Measurements from ENCODE around the gene FCHO2. TPM values are rescaled to one million over a fixed set of nuclear protein-coding genes. Genes with fewer than 3 reads are reported as not detected.

Gene FCHO2
- total and polyA plus RNA-seq, 2 donors (not counting 3 experiments of a cell fraction or from before 2014, with no cell fraction given) = 12.0 to 25.2 TPM

- Histone ChIP-seq H3K9ac (replicated peaks; ENCODE audit: extremely low read depth, insufficient read depth, low read length) (peak within 1 kb of the TSS; percentile 38), H3K4me2 (ENCODE audit: insufficient read depth, low read length) (peak within 1 kb of the TSS; percentile 92), H4K20me1 (replicated peaks; ENCODE audit: control insufficient read depth, extremely low read depth, insufficient read depth, low read length) (no peaks in the 10 kb centered on the region), H3K79me2 (ENCODE audit: control insufficient read depth, insufficient read depth, low read length) (peaks cover 14% of the 10 kb centered on the region), H3K4me3 (replicated peaks in 1 of 3; ENCODE audit: insufficient read depth in 1 of 3, low read depth in 1 of 3, low read length in 3 of 3) (peak within 1 kb of the TSS; percentile 39 to 95 (median 86)), H3K9me3 (replicated peaks; ENCODE audit: control insufficient read depth, insufficient read depth, low read length) (no peaks in the 10 kb centered on the region), H3K4me1 (ENCODE audit: control insufficient read depth, extremely low read depth, insufficient read depth, low read length) (peaks cover 32% of the 10 kb centered on the region), H2AFZ (ENCODE audit: low read depth, low read length) (peak within 1 kb of the TSS; percentile 92), H3K27ac (ENCODE audit: insufficient read depth, low read depth, low read length) (no peak within 1 kb of the TSS), H3K36me3 (ENCODE audit: control insufficient read depth in 2 of 2, extremely low read depth in 1 of 2, insufficient read depth in 2 of 2, low read length in 2 of 2) (no peaks in the 10 kb centered on the region), H3K9me1 (replicated peaks; ENCODE audit: control insufficient read depth, extremely low read depth, insufficient read depth, low read length) (no peaks in the 10 kb centered on the region), H3K27me3 (ENCODE audit: control insufficient read depth in 2 of 2, insufficient read depth in 2 of 2, low read length in 2 of 2) (no peaks in the 10 kb centered on the region)
- TF ChIP-seq, protein P1, sequence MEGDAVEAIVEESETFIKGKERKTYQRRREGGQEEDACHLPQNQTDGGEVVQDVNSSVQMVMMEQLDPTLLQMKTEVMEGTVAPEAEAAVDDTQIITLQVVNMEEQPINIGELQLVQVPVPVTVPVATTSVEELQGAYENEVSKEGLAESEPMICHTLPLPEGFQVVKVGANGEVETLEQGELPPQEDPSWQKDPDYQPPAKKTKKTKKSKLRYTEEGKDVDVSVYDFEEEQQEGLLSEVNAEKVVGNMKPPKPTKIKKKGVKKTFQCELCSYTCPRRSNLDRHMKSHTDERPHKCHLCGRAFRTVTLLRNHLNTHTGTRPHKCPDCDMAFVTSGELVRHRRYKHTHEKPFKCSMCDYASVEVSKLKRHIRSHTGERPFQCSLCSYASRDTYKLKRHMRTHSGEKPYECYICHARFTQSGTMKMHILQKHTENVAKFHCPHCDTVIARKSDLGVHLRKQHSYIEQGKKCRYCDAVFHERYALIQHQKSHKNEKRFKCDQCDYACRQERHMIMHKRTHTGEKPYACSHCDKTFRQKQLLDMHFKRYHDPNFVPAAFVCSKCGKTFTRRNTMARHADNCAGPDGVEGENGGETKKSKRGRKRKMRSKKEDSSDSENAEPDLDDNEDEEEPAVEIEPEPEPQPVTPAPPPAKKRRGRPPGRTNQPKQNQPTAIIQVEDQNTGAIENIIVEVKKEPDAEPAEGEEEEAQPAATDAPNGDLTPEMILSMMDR (IDR thresholded peaks at IDR 0.05; ENCODE audit: extremely low read depth in 1 of 2, insufficient read depth in 1 of 2, low read depth in 1 of 2, low read length in 2 of 2) = no peak
- TF ChIP-seq POLR2A (IDR thresholded peaks at IDR 0.05; ENCODE audit: low read depth, low read length) (peak; percentile 65), EZH2 (IDR thresholded peaks at IDR 0.05; ENCODE audit: borderline replicate concordance, low read depth, low read length, severe bottlenecking) (no peak), GATA2 (IDR thresholded peaks at IDR 0.05; ENCODE audit: insufficient read depth, insufficient read length, low read depth, low read length) (no peak), POLR2AphosphoS5 (IDR thresholded peaks at IDR 0.05; ENCODE audit: insufficient read depth, low read depth, low read length) (peak; percentile 28)
- peak; percentile 67 for FAIRE-seq
- dilution Hi-C loops (cut with MboI; ENCODE audit: extremely low pct_ligation_motif_present, low sequenced_read_pairs) (no loop called here), intact Hi-C loops (cut with micrococcal nuclease) (loop anchor here (5.0 kb wide), 1 partner anchor 163 kb away; the partner anchor contains the start of gene FCHO2)
- POLR2A ChIA-PET = no interaction called here
- no TSS peak for BruUV-seq (replicated peaks)
- peak; percentile 37 for DNase-seq (ENCODE audit: low read depth, low spot score)
- CTCF ChIA-PET = interaction anchor here (0.7 to 1.5 kb wide), 5 partner anchors 8 to 96 kb away, joined by 3 to 9 read pairs (median 3); no protein-coding TSS in a partner anchor
Observed at GRCh38 chr5:73120222-73121118, 164.6 kb downstream of the FCHO2 start, which contains the start of gene TMEM171. Gene TMEM171, plus strand, starts transcription at chr5:73120575. Its CDS starts 2,799 bp downstream, at chr5:73123374.
